ENCODE results near the gene ALPK1.

Gene ALPK1

DNA sequence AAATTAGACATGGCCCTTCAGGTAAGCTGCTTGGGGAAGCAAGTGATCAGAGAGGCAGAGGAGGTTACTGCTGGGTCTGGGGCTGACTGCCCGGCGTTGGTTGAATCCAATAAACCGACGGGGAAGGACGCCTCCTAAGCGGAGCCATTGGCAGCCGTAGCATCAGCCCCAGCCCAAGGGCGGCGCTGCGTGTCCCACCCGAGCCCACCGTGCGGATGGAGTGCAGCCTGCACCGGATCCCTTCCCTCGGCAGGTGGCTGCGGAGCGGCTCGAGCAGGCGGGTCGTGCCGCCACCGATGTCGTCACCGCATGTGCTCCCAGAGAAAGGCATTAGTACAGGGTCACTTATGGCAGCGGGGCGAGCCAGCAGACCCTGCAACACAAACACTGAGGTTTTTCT lies 82.1 kb downstream of the ALPK1 start:
- Histone ChIP-seq H3K9ac (ENCODE audit: insufficient read length, low read depth) (no peak overlapping the region), H3K4me3 (ENCODE audit: insufficient read length, low read depth) (no peak overlapping the region), H3K27me3 (ENCODE audit: insufficient read depth, insufficient read length) (no peaks in the 10 kb centered on the region), H3K9me3 (ENCODE audit: insufficient read depth, low read length) (no peaks in the 10 kb centered on the region), H3K36me3 (ENCODE audit: insufficient read depth, insufficient read length, low read length) (no peaks in the 10 kb centered on the region), H3K4me1 (ENCODE audit: insufficient read depth, insufficient read length) (no peaks in the 10 kb centered on the region)
- no peak for DNase-seq (ENCODE audit: low read depth, low spot score)
- TF ChIP-seq SUZ12 (IDR thresholded peaks at IDR 0.05; ENCODE audit: extremely low read depth, insufficient read depth, insufficient read length) (no peak), ZNF274 (IDR thresholded peaks at IDR 0.05; ENCODE audit: low read depth, low read length) (no peak), YY1 (IDR thresholded peaks at IDR 0.05; ENCODE audit: insufficient read depth, insufficient read length) (no peak)

DNA sequence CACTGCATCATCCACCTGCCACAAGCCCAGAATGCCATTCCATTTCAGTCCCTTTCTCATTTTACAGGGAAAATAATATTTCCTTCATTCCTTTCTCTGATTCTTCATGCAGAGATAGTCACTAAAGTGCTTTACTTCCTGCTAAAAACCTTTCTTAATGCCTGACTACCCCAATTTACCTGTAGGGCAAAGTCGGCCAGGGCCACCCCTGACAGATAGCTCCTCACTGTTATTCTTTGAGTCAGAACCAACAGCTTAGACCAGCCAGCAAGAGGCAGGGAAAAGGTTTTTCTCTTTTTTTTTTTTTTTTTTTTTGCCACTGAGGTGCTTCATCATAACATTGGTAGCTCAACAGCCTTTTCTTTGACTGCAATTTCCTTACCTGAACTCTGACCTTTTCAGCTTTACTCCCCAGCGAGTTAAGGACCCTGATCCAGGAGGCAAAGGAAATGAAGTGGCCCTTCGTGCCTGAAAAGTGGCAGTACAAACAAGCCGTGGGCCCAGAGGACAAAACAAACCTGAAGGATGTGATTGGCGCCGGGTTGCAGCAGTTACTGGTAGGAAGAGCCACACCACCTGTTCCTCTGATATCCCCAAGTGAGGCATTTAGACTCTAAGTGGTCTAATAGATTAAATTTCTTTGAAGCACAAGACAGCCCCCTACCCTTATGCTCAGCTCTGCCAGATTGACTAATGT lies 85.0 kb downstream of the ALPK1 start:
- H3K36me3 ChIP-seq (ENCODE audit: insufficient read depth, insufficient read length, low read length), result no peaks in the 10 kb centered on the region
- no peak for DNase-seq (ENCODE audit: low read depth, low spot score)
- no peak overlapping the region for H3K4me3 ChIP-seq (ENCODE audit: insufficient read length, low read depth)

DNA sequence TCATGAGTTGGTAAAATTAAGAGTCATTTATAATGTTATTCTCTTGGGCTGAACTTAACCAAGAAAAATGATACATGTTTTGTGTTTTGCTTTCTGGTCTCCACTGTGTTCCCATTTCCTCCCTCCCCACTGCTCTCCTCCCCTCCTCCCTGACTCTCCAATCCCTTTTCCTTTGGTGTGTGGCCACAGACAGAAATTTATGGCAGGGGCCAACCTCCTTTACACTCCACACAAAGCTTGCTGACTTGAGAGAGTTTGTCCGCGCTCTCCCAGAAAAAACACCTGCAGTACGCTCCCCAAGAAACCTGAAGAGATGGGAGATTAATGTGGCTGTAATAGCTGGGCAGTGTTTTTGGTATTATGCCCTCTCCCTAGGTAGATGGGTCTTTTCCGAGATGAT lies 88.9 kb downstream of the ALPK1 start:
- H3K36me3 ChIP-seq (ENCODE audit: insufficient read depth, insufficient read length, low read length), result no peaks in the 10 kb centered on the region
- H3K9me3 ChIP-seq (ENCODE audit: insufficient read depth, low read length), result no peaks in the 10 kb centered on the region
- TF ChIP-seq ZNF274 (IDR thresholded peaks at IDR 0.05; ENCODE audit: low read depth, low read length), result no peak
- TF ChIP-seq YY1 (IDR thresholded peaks at IDR 0.05; ENCODE audit: insufficient read depth, insufficient read length), result no peak
- no peak for TF ChIP-seq SUZ12 (IDR thresholded peaks at IDR 0.05; ENCODE audit: extremely low read depth, insufficient read depth, insufficient read length)
- no peaks in the 10 kb centered on the region for H3K4me1 ChIP-seq (ENCODE audit: insufficient read depth, insufficient read length)
- H3K4me3 ChIP-seq (ENCODE audit: insufficient read length, low read depth), result no peak overlapping the region
- no peaks in the 10 kb centered on the region for H3K27me3 ChIP-seq (ENCODE audit: insufficient read depth, insufficient read length)
- H3K9ac ChIP-seq (ENCODE audit: insufficient read length, low read depth), result no peak overlapping the region
- no peak for DNase-seq (ENCODE audit: low read depth, low spot score)

More for the DNA sequence above, 85.0 kb downstream of the ALPK1 start:
- H3K9ac ChIP-seq (ENCODE audit: insufficient read length, low read depth), result no peak overlapping the region
- H3K4me1 ChIP-seq (ENCODE audit: insufficient read depth, insufficient read length), result no peaks in the 10 kb centered on the region
- TF ChIP-seq YY1 (IDR thresholded peaks at IDR 0.05; ENCODE audit: insufficient read depth, insufficient read length) (no peak), SUZ12 (IDR thresholded peaks at IDR 0.05; ENCODE audit: extremely low read depth, insufficient read depth, insufficient read length) (no peak), ZNF274 (IDR thresholded peaks at IDR 0.05; ENCODE audit: low read depth, low read length) (no peak)
- H3K27me3 ChIP-seq (ENCODE audit: insufficient read depth, insufficient read length), result no peaks in the 10 kb centered on the region
- H3K9me3 ChIP-seq (ENCODE audit: insufficient read depth, low read length), result no peaks in the 10 kb centered on the region

DNA sequence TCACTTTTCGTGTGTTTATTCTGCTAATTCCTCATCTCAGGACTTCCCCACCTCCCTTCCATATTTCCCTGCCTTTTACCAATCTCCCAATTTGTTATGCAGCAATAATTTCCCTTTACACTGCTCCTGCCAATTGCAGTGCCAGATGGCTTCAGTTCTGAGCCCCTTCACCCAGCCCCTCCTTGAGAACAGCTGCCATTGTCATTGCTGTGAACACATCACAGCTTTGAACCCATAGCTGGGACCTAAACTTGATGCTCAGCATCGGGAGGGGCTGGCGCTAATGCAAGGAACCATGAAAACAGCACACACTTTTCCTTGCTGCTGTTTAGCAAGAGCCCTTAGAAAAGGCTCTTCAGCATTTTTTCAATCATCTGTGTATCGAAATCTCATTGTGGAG lies 104.9 kb downstream of the ALPK1 start:
- H3K9me3 ChIP-seq (ENCODE audit: insufficient read depth, low read length), result no peaks in the 10 kb centered on the region
- no peak overlapping the region for H3K9ac ChIP-seq (ENCODE audit: insufficient read length, low read depth)
- H3K27me3 ChIP-seq (ENCODE audit: insufficient read depth, insufficient read length), result no peaks in the 10 kb centered on the region
- no peaks in the 10 kb centered on the region for H3K36me3 ChIP-seq (ENCODE audit: insufficient read depth, insufficient read length, low read length)
- H3K4me1 ChIP-seq (ENCODE audit: insufficient read depth, insufficient read length), result no peaks in the 10 kb centered on the region
- TF ChIP-seq YY1 (IDR thresholded peaks at IDR 0.05; ENCODE audit: insufficient read depth, insufficient read length), result no peak
- TF ChIP-seq SUZ12 (IDR thresholded peaks at IDR 0.05; ENCODE audit: extremely low read depth, insufficient read depth, insufficient read length), result no peak
- no peak for TF ChIP-seq ZNF274 (IDR thresholded peaks at IDR 0.05; ENCODE audit: low read depth, low read length)
- H3K4me3 ChIP-seq (ENCODE audit: insufficient read length, low read depth), result no peak overlapping the region
- DNase-seq (ENCODE audit: low read depth, low spot score), result no peak

DNA sequence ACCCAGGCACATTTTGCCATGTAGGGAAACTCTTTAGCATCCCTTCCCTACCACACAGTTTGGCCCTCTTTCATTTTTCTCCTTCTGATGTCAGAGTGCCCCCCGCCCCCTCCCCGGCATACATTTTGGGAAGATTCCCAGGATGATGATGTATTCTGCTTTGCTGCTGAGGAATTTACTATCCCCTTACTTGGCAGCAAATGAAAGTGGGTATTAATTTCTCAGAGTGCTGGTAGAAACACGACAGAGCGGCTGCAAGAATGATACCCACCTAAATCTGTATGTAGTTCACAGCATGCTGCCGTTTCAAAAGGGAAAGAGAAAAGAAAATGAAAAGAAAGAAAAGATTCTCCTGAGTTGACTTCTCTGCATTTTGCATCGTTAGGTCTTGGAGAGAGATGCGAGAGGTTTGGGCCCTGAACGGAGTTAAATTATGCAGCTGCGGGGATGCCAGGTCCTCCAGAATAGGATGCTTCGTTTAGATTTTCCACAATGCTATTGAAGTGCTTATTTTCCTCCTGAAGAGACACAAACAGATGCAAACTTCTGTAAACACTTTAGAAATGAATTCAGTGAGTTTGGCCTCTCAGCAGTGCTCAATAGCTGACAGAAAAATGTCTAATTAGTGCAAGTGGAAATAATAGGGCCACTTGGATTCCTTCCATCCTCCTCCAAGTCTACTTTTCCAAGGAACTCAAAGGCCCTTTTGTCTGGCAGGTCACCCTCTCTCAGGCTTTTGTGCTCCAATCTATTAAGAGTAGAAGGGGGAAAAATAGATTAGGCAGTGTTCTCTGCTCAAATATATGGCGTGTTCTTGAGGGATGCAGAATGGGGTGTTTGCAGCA lies 106.2 kb downstream of the ALPK1 start:
- Histone ChIP-seq H3K9me3 (ENCODE audit: insufficient read depth, low read length) (no peaks in the 10 kb centered on the region), H3K4me3 (ENCODE audit: insufficient read length, low read depth) (no peak overlapping the region), H3K4me1 (ENCODE audit: insufficient read depth, insufficient read length) (no peaks in the 10 kb centered on the region), H3K36me3 (ENCODE audit: insufficient read depth, insufficient read length, low read length) (no peaks in the 10 kb centered on the region), H3K27me3 (ENCODE audit: insufficient read depth, insufficient read length) (no peaks in the 10 kb centered on the region), H3K9ac (ENCODE audit: insufficient read length, low read depth) (no peak overlapping the region)
- DNase-seq (ENCODE audit: low read depth, low spot score), result no peak
- no peak for TF ChIP-seq ZNF274 (IDR thresholded peaks at IDR 0.05; ENCODE audit: low read depth, low read length)
- no peak for TF ChIP-seq SUZ12 (IDR thresholded peaks at IDR 0.05; ENCODE audit: extremely low read depth, insufficient read depth, insufficient read length)
- TF ChIP-seq YY1 (IDR thresholded peaks at IDR 0.05; ENCODE audit: insufficient read depth, insufficient read length), result no peak

DNA sequence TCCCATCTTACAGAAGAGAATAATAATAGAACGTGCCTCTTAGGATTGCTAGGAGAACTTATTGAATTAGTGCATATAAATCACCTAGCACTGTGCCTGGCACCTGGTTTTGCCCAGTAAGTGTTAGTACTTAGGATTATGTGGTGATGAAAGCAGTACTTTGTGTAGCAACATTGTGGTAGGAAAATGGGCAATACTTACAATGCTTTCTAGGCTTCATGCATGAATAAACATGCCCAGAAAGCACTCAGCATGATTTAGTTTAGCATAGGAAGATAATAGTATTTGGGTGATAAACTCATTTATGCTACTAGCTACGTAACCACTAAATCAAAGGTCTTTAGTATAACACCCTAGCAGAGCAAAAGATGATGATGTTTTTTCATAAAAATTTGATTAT lies 113.2 kb downstream of the ALPK1 start:
- Histone ChIP-seq H3K36me3 (ENCODE audit: insufficient read depth, insufficient read length, low read length) (no peaks in the 10 kb centered on the region), H3K4me1 (ENCODE audit: insufficient read depth, insufficient read length) (no peaks in the 10 kb centered on the region), H3K9me3 (ENCODE audit: insufficient read depth, low read length) (no peaks in the 10 kb centered on the region), H3K4me3 (ENCODE audit: insufficient read length, low read depth) (no peak overlapping the region), H3K27me3 (ENCODE audit: insufficient read depth, insufficient read length) (no peaks in the 10 kb centered on the region), H3K9ac (ENCODE audit: insufficient read length, low read depth) (no peak overlapping the region)
- DNase-seq (ENCODE audit: low read depth, low spot score), result no peak
- TF ChIP-seq SUZ12 (IDR thresholded peaks at IDR 0.05; ENCODE audit: extremely low read depth, insufficient read depth, insufficient read length) (no peak), ZNF274 (IDR thresholded peaks at IDR 0.05; ENCODE audit: low read depth, low read length) (no peak), YY1 (IDR thresholded peaks at IDR 0.05; ENCODE audit: insufficient read depth, insufficient read length) (no peak)

DNA sequence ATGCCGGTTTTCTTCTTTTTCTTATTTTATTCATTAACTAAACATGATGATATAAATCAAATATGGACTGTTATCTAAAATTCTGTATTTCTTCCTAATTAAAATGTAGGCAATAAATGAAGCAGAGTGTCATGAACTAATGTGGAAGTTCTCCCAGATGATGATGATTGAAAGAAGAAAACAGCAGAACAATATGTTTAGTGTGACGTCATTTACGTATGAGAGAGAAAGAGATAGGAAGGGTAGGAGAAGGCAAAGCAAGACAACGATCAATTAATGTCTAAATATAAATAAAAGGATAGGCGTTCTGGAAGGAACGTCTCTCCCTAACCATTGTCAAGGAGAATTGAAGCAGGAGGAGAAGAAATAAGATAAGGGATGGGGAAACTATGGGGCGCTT lies 113.6 kb downstream of the ALPK1 start:
- no peak overlapping the region for H3K9ac ChIP-seq (ENCODE audit: insufficient read length, low read depth)
- TF ChIP-seq YY1 (IDR thresholded peaks at IDR 0.05; ENCODE audit: insufficient read depth, insufficient read length) (no peak), SUZ12 (IDR thresholded peaks at IDR 0.05; ENCODE audit: extremely low read depth, insufficient read depth, insufficient read length) (no peak), ZNF274 (IDR thresholded peaks at IDR 0.05; ENCODE audit: low read depth, low read length) (no peak)
- DNase-seq (ENCODE audit: low read depth, low spot score), result no peak
- H3K27me3 ChIP-seq (ENCODE audit: insufficient read depth, insufficient read length), result no peaks in the 10 kb centered on the region
- H3K4me1 ChIP-seq (ENCODE audit: insufficient read depth, insufficient read length), result no peaks in the 10 kb centered on the region
- H3K4me3 ChIP-seq (ENCODE audit: insufficient read length, low read depth), result no peak overlapping the region
- H3K9me3 ChIP-seq (ENCODE audit: insufficient read depth, low read length), result no peaks in the 10 kb centered on the region
- H3K36me3 ChIP-seq (ENCODE audit: insufficient read depth, insufficient read length, low read length), result no peaks in the 10 kb centered on the region

Data from NT2/D1 (cell line).